Hepatocyte (in vitro differentiated cells): ENCODE data around the gene C1QTNF8. TPM values are rescaled to one million over a fixed set of nuclear protein-coding genes. Genes with fewer than 3 reads are reported as not detected.
"Not testable (repeated sequence)": the region's sequence is repeated elsewhere in the genome, so short reads cannot be mapped to it uniquely, and the experiment has no call there.

Experiments
- DNase-seq: peaks from one replicate; pipeline ENCODE4 v3.0.0-alpha.2; 2016; ENCODE audit warnings: low spot score
- H2AFZ ChIP-seq: fragments of 200-600 bp; sonication (generic); 2 replicates; pipeline ENCODE4 v1.6.0; 2016; ENCODE audit warnings: antibody characterized with exemption, mild to moderate bottlenecking
- H3K27ac ChIP-seq: fragments of 200-600 bp; sonication (generic); 2 replicates; pipeline ENCODE4 v1.5.1; 2016; ENCODE audit warnings: mild to moderate bottlenecking
- H3K27me3 ChIP-seq: fragments of 200-600 bp; sonication (generic); 2 replicates; pipeline ENCODE4 v1.6.1; 2016
- H3K36me3 ChIP-seq: fragments of 200-600 bp; sonication (generic); replicated peaks from 2 replicates; pipeline ENCODE4 v1.5.1; 2016; ENCODE audit warnings: low read depth; ENCODE audit not compliant: insufficient read depth
- H3K4me1 ChIP-seq: fragments of 200-600 bp; sonication (generic); 2 replicates; pipeline ENCODE4 v1.5.1; 2016; ENCODE audit warnings: mild to moderate bottlenecking, moderate library complexity; ENCODE audit not compliant: insufficient read depth
- H3K4me2 ChIP-seq: fragments of 200-600 bp; sonication (generic); 2 replicates; pipeline ENCODE4 v1.6.0; 2016
- H3K4me3 ChIP-seq: fragments of 200-600 bp; sonication (generic); 2 replicates; pipeline ENCODE4 v1.5.1; 2016; ENCODE audit warnings: mild to moderate bottlenecking
- H3K79me2 ChIP-seq: fragments of 200-600 bp; sonication (generic); 2 replicates; pipeline ENCODE4 v1.6.0; 2017; ENCODE audit warnings: mild to moderate bottlenecking
- H3K9me2 ChIP-seq: fragments of 200-600 bp; sonication (generic); replicated peaks from 2 replicates; pipeline ENCODE4 v1.6.0; 2017; ENCODE audit warnings: mild to moderate bottlenecking; ENCODE audit not compliant: insufficient read depth
- H3K9me3 ChIP-seq: fragments of 200-600 bp; sonication (generic); 2 replicates; pipeline ENCODE4 v1.5.1; 2016; ENCODE audit warnings: low read depth, mild to moderate bottlenecking
- H4K20me1 ChIP-seq: fragments of 200-600 bp; sonication (generic); 2 replicates; pipeline ENCODE4 v1.6.0; 2016; ENCODE audit warnings: mild to moderate bottlenecking; ENCODE audit not compliant: insufficient read depth, poor library complexity, severe bottlenecking
- CTCF ChIP-seq: fragments of 200-600 bp; sonication (generic); IDR thresholded peaks from 2 replicates; pipeline ENCODE4 v1.5.1; 2016; ENCODE audit warnings: antibody characterized with exemption, mild to moderate bottlenecking; ENCODE audit not compliant: poor library complexity
- EZH2 ChIP-seq: fragments of 200-600 bp; sonication (generic); IDR thresholded peaks from 2 replicates; pipeline ENCODE4 v1.6.1; 2016; ENCODE audit warnings: antibody characterized with exemption, mild to moderate bottlenecking, borderline replicate concordance
- EZH2phosphoT487 ChIP-seq: fragments of 200-600 bp; sonication (generic); IDR thresholded peaks from one replicate; pipeline ENCODE4 v1.6.1; 2018; ENCODE audit warnings: antibody characterized with exemption, mild to moderate bottlenecking, low read depth, moderate library complexity; ENCODE audit not compliant: unreplicated experiment, severe bottlenecking
- WGBS: methylation state at CpG from one replicate; pipeline ENCODE4 v1.1.6; 2016; ENCODE audit warnings: low lambda C conversion rate; ENCODE audit errors: missing lambda C conversion rate; 5-methylcytosine and 5-hydroxymethylcytosine counted together
- polyA plus RNA-seq: library from polyadenylated mRNA; unstranded; fragments of >200 nt; fragmentation: Nextera tagmentation; extraction: Ambion mirVana; gene quantifications from 2 replicates; pipeline ENCODE4 v1.2.1, GENCODE V29; 2016
- total RNA-seq: library from RNA; depleted of rRNA; stranded (reverse); fragments of >200 nt; gene quantifications from 2 replicates; pipeline ENCODE4 v1.2.3, GENCODE V29; 2014

Gene C1QTNF8
- total and polyA plus RNA-seq, 2 experiments from 2014 or later, result not detected

DNA sequence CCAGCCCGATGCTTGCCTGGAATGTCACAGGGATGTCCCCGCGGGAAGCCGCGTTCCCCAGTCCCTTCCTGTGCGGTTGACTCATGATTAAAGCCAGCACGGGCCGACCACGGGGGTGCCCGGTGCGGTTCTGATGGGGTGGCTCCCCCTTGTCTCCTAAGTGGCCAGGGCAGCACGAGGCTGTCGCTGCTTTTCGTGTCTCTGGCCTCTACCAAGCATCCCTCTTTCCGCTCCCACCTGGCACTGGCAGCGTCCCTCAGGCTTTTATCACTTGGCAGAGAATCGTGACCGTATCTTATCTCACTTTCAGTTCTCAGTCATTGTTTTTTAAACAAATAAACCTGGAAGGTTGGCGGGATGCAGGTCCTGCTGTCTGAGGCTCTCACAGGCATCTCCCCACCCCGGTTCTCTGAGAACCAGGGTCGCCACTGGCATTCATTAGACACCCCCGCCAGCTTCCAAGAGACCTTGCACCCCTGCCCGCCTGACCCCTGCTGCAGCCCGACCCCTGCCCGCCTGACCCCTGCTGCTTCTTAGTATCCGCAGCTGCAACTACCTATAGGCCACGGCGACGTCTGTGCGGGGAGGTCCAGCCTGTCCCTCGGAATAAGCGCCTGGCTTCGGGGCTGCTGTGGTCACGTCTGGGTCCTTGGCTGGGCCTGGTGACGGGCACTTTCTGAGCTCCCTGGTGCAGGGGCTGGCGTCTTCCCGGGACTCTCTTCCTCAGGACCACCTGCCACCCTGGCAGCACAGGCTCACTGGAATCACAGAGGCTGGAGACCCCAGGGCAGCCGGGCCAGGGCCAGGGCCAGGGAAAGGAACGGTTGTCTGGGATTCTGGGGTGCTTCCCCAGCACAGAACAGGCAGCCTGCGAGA is 7.5 kb downstream of the C1QTNF8 start:
- Histone ChIP-seq H3K4me1 (peaks cover 27% of the 10 kb centered on the region), H3K4me2 (peak overlapping the region; percentile 78), H2AFZ (no peak overlapping the region), H3K36me3 (no peaks in the 10 kb centered on the region), H3K79me2 (no peaks in the 10 kb centered on the region), H3K4me3 (no peak overlapping the region), H3K27me3 (no peaks in the 10 kb centered on the region), H3K9me3 (no peaks in the 10 kb centered on the region), H3K27ac (no peak overlapping the region), H3K9me2 (no peaks in the 10 kb centered on the region), H4K20me1 (no peaks in the 10 kb centered on the region)
- DNase-seq, result no peak
- TF ChIP-seq CTCF, result no peak
- no peak for TF ChIP-seq EZH2
- TF ChIP-seq EZH2phosphoT487, result no peak
- 57% methylated on average over 39 of the region's 40 CpGs for WGBS

- WGBS, result 91% methylated on average over 10 of the region's 10 CpGs
- H3K9me3 ChIP-seq, H4K20me1 ChIP-seq, H3K27me3 ChIP-seq, H3K4me3 ChIP-seq, H3K79me2 ChIP-seq, H3K9me2 ChIP-seq, DNase-seq, H2AFZ ChIP-seq, H3K36me3 ChIP-seq, H3K4me2 ChIP-seq, H3K27ac ChIP-seq: not testable (repeated sequence)
- peaks cover 30% of the 10 kb centered on the region for H3K4me1 ChIP-seq
Observed at GRCh38 chr16:1086443-1086842, 9.6 kb downstream of the C1QTNF8 start.

- no peaks in the 10 kb centered on the region for H3K9me2 ChIP-seq
- H3K9me3 ChIP-seq, result no peaks in the 10 kb centered on the region
- no peak overlapping the region for H3K4me2 ChIP-seq
- no peak overlapping the region for H3K4me3 ChIP-seq
- peaks cover 18% of the 10 kb centered on the region for H3K4me1 ChIP-seq
- 95% methylated on average over 5 of the region's 6 CpGs for WGBS
- DNase-seq, result no peak
- H3K79me2 ChIP-seq, result no peaks in the 10 kb centered on the region
- H4K20me1 ChIP-seq, result no peaks in the 10 kb centered on the region
- TF ChIP-seq CTCF (no peak), EZH2 (no peak), EZH2phosphoT487 (no peak)
- H3K27ac ChIP-seq, result no peak overlapping the region
- H2AFZ ChIP-seq, result no peak overlapping the region
- H3K27me3 ChIP-seq, result no peaks in the 10 kb centered on the region
- H3K36me3 ChIP-seq, result no peaks in the 10 kb centered on the region
Observed at GRCh38 chr16:1084971-1085370, 11.1 kb downstream of the C1QTNF8 start.

DNA sequence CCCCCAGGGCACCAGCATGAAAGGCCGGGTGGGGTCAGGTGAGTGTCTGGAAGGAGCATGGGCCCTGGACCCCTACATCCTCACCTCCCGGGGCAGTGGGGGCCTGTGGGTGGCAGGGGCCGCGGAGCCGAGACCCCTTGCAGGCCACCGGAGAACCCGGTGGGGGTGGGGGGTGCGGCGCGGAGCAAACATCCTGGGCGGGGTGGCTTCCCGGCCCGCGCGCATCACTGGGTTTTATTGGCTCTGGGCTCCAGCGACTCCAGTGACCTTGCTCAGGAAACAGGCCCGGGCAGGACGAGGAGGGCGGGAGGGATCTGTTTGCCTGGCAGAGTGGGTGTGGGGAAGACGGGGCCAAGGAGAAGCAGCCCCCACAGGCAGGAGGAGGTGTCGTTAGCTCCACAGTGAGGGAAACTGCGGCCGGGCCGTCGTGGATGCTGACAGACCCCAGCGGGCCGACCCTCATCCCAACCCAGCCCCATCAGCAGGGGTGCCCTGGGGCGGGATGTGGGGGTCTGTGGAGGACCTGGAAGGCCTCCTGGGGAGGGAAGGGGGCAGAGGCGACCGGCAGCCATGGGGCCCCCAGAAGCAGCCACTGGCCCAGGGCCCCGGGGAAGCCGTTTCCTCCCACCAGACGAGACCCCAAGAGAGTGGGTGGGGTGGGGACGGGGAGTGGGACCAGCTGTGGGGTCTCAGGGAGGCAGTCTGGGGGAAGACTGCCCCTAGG is 12.9 kb downstream of the C1QTNF8 start:
- Histone ChIP-seq H3K27me3 (no peaks in the 10 kb centered on the region), H4K20me1 (no peaks in the 10 kb centered on the region), H2AFZ (no peak overlapping the region), H3K9me3 (no peaks in the 10 kb centered on the region), H3K4me1 (peaks cover 10% of the 10 kb centered on the region), H3K4me2 (no peak overlapping the region), H3K79me2 (no peaks in the 10 kb centered on the region), H3K27ac (no peak overlapping the region), H3K36me3 (no peaks in the 10 kb centered on the region), H3K4me3 (no peak overlapping the region), H3K9me2 (no peaks in the 10 kb centered on the region)
- TF ChIP-seq CTCF, result no peak
- TF ChIP-seq EZH2, result no peak
- DNase-seq, result no peak
- 71% methylated on average over 13 of the region's 34 CpGs for WGBS
